Endothelial cell of umbilical vein (primary cell): ENCODE results near the gene CASKIN1.

Experiments
- CTCF ChIP-seq, 2 donors: IDR thresholded peaks; 1 replicate in 1 of 2; 2 replicates in 1 of 2; pipeline ENCODE4 v1.5.1; 2011; ENCODE audit warnings: low read length in 2 of 2, mild to moderate bottlenecking in 2 of 2, moderate library complexity in 2 of 2, control low read depth in 1 of 2, inconsistent platforms in 1 of 2, low read depth in 1 of 2; ENCODE audit not compliant: insufficient read depth in 1 of 2; ENCODE audit errors: extremely low read depth in 1 of 2
- EZH2 ChIP-seq: IDR thresholded peaks from 2 replicates; pipeline ENCODE4 v1.6.1; 2012; ENCODE audit warnings: borderline replicate concordance, low read depth, mild to moderate bottlenecking, moderate library complexity, low read length, inconsistent platforms; ENCODE audit not compliant: severe bottlenecking
- GATA2 ChIP-seq: IDR thresholded peaks from 2 replicates; pipeline ENCODE4 v1.7.0; 2011; ENCODE audit warnings: low read depth, mild to moderate bottlenecking, moderate library complexity, mixed read lengths, low read length; ENCODE audit not compliant: insufficient read length, insufficient read depth
- JUN ChIP-seq: IDR thresholded peaks from 2 replicates; pipeline ENCODE4 v1.6.1; 2011; ENCODE audit warnings: borderline replicate concordance, low read depth; ENCODE audit not compliant: insufficient read length, insufficient read depth
- MYC ChIP-seq: IDR thresholded peaks from one replicate; pipeline ENCODE4 v1.6.1; 2011; ENCODE audit warnings: mild to moderate bottlenecking, low read depth, low read length
- POLR2A ChIP-seq: IDR thresholded peaks from 2 replicates; pipeline ENCODE4 v1.6.1; 2012; ENCODE audit warnings: low read depth, mild to moderate bottlenecking, control low read depth, low read length
- POLR2AphosphoS5 ChIP-seq: IDR thresholded peaks from 2 replicates; pipeline ENCODE4 v1.6.1; 2012; ENCODE audit warnings: low read depth, mild to moderate bottlenecking, control low read depth, low read length, moderate library complexity; ENCODE audit not compliant: insufficient read depth

GRCh38 chr16:2207872-2208271 is 11.5 kb upstream of the CASKIN1 start:
- TF ChIP-seq POLR2A (no peak), CTCF (IDR thresholded peaks at IDR 0.05; ENCODE audit: extremely low read depth in 1 of 2, insufficient read depth in 1 of 2, low read depth in 1 of 2, low read length in 2 of 2) (no peak), EZH2 (no peak), POLR2AphosphoS5 (no peak), GATA2 (no peak), MYC (no peak), JUN (no peak)
